Testis (tissue), 2 donors: ENCODE results near the gene DHCR24.

Experiments
- POLR2A ChIP-seq: fragments of 450-650 bp; IDR thresholded peaks from one replicate; pipeline ENCODE4 v1.6.1; 2017; ENCODE audit warnings: antibody characterized with exemption, mild to moderate bottlenecking, moderate library complexity
- TF ChIP-seq, protein P1 (sequence below), 3 experiments: fragments of 450-650 bp in 2 of 3; fragments of 200-600 bp in 1 of 3; sonication (generic) in 1 of 3; IDR thresholded peaks; one replicate each; pipeline ENCODE4 v1.5.1; 2016 to 2019; ENCODE audit warnings: antibody characterized with exemption in 3 of 3, mild to moderate bottlenecking in 2 of 3, moderate library complexity in 1 of 3

DNA sequence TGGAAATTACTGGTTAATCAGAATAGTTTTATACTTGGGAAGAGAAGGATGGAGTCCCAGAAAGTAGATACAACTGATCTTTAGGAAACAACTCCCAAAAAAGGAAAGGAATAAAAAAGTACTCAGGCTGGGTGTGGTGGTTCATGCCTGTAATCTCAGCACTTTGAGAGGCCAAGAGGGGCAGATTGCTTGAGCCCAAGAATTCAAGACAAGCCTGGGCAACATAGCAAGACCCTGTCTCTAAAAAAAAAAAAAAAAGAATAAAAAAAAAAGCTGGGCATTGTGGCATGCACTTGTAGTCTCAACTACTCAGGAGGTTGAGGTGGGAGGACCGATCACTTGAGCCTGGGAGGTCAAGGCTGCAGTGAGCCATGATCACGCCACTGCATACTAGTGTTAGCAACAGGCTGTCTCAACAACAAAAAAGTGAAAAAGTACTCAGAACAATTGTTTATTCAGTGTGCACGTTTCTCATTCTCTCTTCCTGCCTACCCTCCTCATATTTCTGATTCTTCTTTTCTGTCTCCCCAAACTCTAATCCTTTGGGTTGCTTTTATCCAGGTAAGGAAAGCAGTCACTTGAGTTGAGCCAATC lies 2.2 kb upstream of the DHCR24 start:
- TF ChIP-seq, protein P1, sequence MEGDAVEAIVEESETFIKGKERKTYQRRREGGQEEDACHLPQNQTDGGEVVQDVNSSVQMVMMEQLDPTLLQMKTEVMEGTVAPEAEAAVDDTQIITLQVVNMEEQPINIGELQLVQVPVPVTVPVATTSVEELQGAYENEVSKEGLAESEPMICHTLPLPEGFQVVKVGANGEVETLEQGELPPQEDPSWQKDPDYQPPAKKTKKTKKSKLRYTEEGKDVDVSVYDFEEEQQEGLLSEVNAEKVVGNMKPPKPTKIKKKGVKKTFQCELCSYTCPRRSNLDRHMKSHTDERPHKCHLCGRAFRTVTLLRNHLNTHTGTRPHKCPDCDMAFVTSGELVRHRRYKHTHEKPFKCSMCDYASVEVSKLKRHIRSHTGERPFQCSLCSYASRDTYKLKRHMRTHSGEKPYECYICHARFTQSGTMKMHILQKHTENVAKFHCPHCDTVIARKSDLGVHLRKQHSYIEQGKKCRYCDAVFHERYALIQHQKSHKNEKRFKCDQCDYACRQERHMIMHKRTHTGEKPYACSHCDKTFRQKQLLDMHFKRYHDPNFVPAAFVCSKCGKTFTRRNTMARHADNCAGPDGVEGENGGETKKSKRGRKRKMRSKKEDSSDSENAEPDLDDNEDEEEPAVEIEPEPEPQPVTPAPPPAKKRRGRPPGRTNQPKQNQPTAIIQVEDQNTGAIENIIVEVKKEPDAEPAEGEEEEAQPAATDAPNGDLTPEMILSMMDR (IDR thresholded peaks at IDR 0.05) = no peak
- TF ChIP-seq POLR2A = no peak
